GM04504 (cell line): ENCODE measurements around the gene TRAM2.
"Not testable (repeated sequence)": the region's sequence is repeated elsewhere in the genome, so short reads cannot be mapped to it uniquely, and the experiment has no call there.

Experiments used
- DNase-seq: peaks from one replicate; pipeline ENCODE4 v3.0.0-alpha.2; 2012; ENCODE audit warnings: low read depth

Gene TRAM2

DNA sequence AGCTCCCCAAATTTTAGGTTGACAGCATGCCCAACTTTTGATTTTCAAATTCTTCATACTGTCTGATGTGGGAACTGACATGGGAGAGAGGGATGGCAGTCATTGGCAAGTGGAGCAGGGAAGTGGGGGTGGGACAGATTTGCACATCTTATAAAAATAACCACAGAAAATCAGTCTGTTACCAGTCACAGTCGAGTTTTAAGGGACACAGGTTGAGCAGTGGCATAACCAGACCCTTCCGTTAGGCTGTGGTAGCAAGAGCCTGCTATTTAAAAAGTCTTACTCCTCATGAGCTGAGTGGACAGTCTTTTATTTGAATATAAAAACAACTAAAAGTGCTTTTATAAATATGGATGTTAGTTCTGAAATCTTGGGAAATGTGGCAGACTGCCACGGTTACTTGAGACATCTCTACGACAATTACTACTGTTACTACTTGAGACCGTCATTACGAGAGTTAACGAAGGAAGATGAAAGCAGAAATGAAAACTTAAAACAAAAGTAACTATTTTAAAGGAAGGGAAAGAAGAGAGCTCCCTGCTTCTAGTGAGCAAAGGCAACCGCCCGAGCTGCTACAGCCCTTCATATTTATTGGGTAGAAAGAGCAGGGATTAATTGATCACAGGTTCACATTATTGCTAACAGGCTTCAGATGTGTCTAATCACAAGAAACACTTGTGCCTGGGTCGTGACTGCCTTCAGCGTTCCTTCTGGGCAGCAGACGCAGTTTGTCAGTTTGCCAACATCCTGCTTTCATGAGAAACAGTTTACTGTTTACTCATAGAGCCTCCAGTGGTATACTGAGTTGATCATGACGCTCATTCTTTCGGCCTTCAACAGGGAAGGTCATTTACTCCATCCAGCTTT, 85.4 kb downstream of the TRAM2 start:
- no peak for DNase-seq

DNA sequence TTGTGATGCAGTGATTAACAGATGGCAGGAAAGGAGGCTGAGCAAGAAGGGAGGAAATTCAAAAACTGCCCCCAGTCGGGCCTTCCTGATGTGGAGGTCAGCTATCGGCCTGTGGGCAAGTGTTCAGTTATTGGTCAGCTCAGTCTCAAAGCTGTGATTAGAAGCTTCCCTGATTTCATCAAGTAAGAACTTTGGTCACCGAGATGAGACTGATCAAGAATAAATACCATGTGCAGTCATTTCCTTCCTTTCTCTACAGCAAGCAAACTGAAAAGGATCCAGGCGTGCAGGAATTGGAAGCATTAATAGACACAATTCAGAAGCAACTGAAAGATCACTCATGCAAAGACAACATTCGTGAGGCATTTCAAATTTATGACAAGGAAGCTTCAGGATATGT, 87.0 kb downstream of the TRAM2 start:
- no peak for DNase-seq

DNA sequence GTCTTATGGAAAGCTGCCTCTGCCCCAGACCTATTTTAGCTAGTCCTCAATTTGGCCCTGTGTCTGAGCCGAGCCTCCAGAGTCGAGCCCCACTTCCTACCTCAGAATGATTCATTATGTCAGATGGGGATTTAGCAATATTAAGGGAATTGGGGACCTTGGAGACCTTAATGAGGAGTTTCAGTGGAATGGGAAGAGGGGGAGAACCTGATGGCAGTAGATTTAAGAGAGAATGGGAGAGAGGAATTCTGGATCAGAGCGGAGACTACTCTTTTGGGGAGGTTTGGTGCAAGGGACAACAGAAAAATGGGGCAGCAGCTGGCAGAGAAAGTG, 93.2 kb downstream of the TRAM2 start:
- no peak for DNase-seq

DNA sequence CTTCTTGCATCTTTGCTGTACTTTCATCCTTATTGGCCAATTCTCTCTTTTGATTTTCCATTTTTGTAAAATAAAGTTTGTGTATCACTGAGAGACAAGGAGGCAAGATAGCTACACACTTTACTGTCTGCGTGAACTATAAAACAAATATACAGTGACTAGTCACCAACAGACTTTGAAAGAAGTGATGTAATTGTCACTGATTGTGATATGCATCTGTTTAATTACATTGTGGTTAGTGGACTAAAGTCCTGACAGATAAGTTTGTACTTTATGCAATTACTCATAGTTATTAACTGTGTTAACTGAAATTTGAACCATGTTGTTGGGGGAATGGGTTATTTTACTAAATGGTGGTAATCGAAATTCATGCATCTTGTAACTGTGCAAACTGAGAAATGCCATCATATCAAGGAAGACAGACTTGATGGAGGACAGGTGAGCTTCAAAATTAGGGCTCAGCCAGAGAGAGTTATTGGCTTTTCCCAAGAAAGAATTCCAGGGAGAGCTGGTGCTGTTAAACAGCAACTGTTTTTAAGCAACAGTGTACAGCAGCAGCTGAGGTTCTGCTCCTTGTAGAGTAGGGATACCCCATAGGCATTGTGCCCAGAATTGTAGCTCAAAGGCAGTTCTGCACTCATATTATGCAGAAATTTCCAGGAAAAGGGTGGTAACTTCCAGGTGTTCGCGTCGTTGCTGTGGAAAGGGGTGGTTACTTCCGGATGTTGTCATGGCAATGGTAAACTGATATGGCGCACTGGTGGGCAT, 93.8 kb downstream of the TRAM2 start:
- DNase-seq: no peak

DNA sequence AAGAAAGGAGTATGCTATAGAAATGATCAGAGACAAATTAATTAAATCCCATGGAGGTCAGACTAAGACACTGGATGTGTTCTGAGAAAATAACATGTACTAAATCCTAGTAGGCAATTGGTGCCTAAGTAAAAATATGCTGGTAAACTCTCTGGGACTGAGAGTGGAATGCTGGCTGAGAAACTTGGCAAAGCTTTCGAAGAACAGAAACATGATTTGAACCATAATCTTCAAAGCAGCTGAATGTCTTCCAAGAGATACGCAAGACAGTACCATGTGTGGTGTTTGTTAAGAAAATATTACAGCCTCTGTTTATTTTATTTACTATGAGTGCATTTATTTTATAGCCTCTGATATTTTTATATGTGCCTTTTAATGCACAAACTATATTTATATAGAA, 101.6 kb downstream of the TRAM2 start:
- no peak for DNase-seq

DNA sequence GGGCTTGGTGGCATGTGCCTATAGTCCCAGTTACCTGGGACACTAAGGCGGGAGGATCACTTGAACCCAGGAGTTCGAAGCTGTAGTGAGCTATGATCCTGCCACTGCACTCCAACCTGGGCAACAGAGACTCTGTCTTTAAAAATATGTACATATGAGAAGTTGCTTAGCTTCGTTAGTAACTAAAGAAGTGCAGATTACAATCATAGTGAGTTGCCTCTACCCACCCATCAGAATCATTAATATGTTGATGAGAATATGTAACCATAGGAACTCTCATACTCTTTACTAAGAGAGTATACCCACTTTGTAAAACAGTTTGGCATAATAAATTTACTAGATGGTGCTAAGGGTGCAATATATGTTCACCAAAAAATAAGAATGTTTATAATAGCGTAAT, 102.7 kb downstream of the TRAM2 start:
- no peak for DNase-seq

DNA sequence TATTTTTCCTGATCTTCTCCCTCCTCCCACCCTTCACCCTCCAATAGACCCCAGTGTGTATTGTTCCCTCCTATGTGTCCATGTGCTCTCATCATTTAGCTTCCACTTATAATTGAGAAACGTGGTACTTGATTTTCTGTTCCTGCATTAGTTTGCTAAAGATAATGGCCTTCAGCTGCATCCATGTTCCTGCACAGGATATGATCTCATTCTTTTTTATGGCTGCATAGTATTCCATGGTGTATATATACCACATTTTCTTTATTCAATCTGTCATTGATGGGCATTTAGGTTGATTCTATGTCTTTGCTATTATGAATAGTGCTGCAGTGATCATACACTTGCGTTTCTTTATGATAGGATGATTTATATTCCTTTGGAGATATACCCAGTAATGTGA, 115.7 kb downstream of the TRAM2 start:
- not testable (repeated sequence) for DNase-seq

DNA sequence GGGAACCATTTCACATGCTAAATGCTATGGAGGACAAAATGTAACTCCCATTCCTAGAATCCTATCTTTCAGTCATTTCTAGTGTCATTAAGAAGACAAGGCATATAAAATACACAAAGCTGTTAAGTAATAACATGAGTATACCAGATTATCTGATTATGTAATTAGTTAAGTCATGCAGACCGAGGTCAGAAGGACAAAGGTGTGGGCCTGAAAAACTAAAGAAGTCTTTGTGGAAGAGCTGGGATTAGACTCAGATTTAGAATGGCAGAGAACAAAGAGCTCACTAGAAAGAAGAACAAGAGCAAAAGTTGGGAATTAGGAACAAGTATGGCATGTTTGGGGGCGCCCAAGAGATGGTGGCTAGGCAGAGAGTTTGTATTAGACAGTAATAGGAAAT, 119.8 kb downstream of the TRAM2 start:
- no peak for DNase-seq

DNA sequence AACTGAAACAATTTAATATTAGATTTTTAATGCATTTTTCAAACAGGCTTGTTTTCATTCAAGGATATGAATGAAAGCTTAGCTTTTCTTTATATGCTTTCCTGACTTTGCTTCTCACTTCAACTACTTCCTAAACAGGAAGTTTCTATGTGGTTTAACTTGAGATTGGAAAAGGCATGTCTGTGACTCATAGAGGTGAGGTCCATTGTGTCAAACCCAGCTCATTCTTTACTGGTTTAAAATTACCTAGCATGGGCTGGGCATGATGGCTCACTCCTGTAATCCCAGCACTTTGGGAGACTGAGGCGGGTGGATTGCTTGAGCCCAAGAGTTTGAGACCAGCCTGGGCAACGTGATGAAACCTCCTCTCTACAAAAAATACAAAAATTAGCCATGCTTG, 122.3 kb downstream of the TRAM2 start:
- no peak for DNase-seq
